Esophagus mucosa (tissue), 1 donor: ENCODE data around the gene CCDC97. TPM values are rescaled to one million over a fixed set of nuclear protein-coding genes. Genes with fewer than 3 reads are reported as not detected.
"Not testable (repeated sequence)": the region's sequence is repeated elsewhere in the genome, so short reads cannot be mapped to it uniquely, and the experiment has no call there.

Source experiments
- ATAC-seq: fragments of 200-7000 bp; cut with Tn5 transposase; one replicate; pipeline ENCODE4 v1.9.1; 2020
- total RNA-seq: library from RNA; stranded (reverse); gene quantifications from one replicate; pipeline ENCODE4 v1.2.4, GENCODE V29; 2023
- donor health status: DM: yes; HTN: yes; CAD: no.

CCDC97 gene
- total RNA-seq, 1 donor from 2014 or later: 19.3 TPM

DNA sequence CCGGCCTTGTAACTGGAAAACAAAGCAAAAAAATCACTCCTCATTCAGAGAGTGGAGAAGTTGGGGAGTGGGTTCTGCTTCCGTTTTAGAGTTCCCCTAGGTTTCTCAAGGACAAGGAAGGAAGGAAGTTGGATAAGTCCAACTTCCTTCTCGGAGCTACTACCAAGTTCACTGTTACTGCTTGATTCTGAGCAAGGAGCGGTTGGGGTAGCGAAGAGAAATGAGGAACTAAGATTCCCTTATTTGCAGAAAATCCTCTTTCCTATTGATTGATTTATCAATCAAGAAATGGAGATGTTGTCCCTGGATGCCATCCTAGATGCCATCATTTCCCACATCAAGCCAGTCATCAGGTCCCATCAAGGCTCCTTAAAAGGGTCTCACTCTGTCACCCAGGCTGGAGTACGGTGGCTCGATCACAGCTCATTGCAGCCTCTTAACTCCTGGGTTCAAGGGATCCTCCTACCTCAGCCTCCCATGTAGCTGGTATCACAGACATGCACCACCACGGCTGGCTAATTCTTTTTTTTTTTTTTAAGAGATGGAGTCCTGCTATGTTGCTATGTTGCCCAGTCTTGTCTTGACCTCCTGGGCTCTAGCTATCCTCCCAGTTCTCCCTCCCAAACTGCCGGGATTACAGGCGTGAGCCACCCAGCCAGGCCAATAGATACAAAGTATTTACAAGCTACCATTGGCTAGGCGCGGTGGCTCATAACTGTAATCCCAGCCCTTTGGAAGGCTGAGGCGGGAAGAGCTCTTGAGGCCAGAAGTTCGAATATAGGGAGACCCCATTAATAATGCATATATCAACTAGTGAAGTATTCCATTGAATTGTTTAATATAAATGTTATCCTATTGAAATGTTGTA is 54.8 kb downstream of the CCDC97 start:
- no peak for ATAC-seq

GRCh38 chr19:41366089-41366488 is 56.1 kb downstream of the CCDC97 start:
- ATAC-seq: no peak

GRCh38 chr19:41367848-41368301 is 57.9 kb downstream of the CCDC97 start:
- ATAC-seq: no peak

DNA sequence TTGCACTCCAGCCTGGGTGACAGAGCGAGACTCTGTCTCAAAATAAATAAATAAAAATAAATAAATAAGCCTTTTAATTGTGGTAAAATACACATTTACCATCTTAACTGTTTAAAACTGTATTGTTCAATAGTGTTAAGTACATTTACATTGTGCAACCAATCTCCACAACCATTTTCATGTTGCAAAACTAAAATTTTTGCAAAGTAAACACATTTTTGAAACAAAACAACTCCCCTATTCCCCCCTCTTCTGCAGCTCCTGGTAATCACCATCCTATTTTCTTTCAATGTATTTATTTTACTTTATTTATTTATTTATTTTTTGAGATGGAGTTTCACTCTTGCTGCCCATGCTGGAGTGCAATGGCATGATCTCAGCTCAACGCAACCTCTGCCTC is 59.8 kb downstream of the CCDC97 start:
- no peak for ATAC-seq

GRCh38 chr19:41371119-41371518 is 61.1 kb downstream of the CCDC97 start:
- not testable (repeated sequence) for ATAC-seq

DNA sequence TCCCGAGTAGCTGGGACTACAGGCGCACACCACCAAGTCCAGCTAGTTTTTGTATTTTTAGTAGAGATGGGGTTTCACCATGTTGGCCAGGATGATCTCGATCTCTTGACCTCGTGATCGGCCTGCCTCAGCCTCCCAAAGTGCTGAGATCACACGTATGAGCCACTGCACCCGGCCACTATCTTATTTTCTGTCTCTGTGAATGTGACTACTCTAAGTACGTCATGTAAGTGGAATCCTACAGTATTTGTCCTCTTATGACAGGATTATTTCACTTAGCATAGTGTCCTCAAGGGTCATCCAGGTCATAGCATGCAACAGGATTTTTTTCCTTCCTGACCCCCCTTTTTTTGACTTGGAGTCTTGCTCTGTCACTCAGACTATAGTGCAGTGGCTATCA is 61.6 kb downstream of the CCDC97 start:
- no peak for ATAC-seq

GRCh38 chr19:41372501-41372900 is 62.5 kb downstream of the CCDC97 start:
- no peak for ATAC-seq

DNA sequence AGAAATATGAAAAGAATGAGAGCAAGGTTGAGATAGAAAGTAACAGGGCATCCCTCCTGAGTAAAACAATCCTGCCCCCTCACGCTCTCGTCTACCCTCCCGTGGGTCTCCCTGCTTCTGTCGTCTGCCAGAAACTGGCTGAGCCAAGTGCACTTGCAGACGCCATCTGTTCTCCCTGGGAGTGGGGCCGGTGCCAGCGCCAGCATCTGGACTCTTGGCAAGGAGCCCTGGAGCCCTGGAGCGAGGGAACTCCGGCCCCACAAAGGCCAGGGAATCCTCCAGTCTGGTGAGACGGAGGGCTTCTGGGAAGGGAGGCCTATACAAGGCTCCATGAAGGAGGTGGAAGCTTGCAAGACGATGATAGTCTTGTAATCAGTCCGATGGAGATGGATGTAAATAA is 64.0 kb downstream of the CCDC97 start:
- ATAC-seq: no peak

Other genes with a start within 250 kb of the CCDC97 start
- gene CYP2A13, start 221.7 kb upstream of the CCDC97 start, total RNA-seq: not detected
- gene CYP2F1, start 195.7 kb upstream of the CCDC97 start, total RNA-seq: 0.36 TPM
- gene CYP2S1, start 117.0 kb upstream of the CCDC97 start, total RNA-seq: 10.4 TPM
- 4.0 TPM for gene AXL, start 90.9 kb upstream of the CCDC97 start, total RNA-seq
- 116 TPM for gene HNRNPUL1, start 45.8 kb upstream of the CCDC97 start, total RNA-seq
- gene TGFB1, start 43.8 kb downstream of the CCDC97 start, total RNA-seq: 53.8 TPM
- 4.3 TPM for gene B9D2, start 54.0 kb downstream of the CCDC97 start, total RNA-seq
- 20.0 TPM for gene TMEM91, start 66.4 kb downstream of the CCDC97 start, total RNA-seq
- 15.7 TPM for gene EXOSC5, start 87.2 kb downstream of the CCDC97 start, total RNA-seq
- gene BCKDHA, start 87.6 kb downstream of the CCDC97 start, total RNA-seq: 49.3 TPM
- gene B3GNT8, start 117.2 kb downstream of the CCDC97 start, total RNA-seq: 40.4 TPM
- gene DMAC2, start 129.7 kb downstream of the CCDC97 start, total RNA-seq: 34.6 TPM
- not detected for gene ERICH4, start 133.0 kb downstream of the CCDC97 start, total RNA-seq